ENCODE measurements around the gene BCAS3. TPM values are rescaled to one million over a fixed set of nuclear protein-coding genes. Genes with fewer than 3 reads are reported as not detected.

Gene BCAS3
- total and polyA plus RNA-seq, 10 donors = 3.7 to 56.0 (median 42.3) TPM

DNA sequence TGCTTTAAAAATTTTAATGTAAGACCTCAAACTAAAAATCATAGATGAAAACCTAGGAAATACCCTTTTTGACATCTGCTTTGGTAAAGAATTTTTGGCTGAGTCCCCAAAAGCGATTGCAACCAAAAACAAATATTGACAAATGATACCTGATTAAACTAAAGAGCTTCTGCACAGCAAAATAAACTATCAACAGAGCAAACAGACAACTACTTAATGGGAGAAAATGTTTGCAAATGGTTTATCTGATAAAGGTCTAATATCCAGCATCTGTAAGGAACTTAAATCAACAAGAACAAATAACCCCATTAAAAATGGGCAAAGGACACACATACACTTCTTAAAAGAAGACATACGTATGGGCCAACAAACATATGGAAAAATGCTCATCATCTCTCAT lies 242.5 kb downstream of the BCAS3 start:
- no peak overlapping the region for H3K27ac ChIP-seq
- no peaks in the 10 kb centered on the region for H3K4me1 ChIP-seq
- H3K9me3 ChIP-seq = peaks cover 0 to 19% (median 16%) of the 10 kb centered on the region in 8 donors
- peaks cover 0 to 9% (median 0%) of the 10 kb centered on the region in 6 donors for H3K36me3 ChIP-seq
- no peaks in the 10 kb centered on the region for H3K27me3 ChIP-seq (replicated peaks in 1 of 7)
- 92 to 97% (median 96%) methylated on average over 2 of the region's 2 CpGs for WGBS, 5 donors
- DNase-seq = no peak
- TF ChIP-seq, protein P1, sequence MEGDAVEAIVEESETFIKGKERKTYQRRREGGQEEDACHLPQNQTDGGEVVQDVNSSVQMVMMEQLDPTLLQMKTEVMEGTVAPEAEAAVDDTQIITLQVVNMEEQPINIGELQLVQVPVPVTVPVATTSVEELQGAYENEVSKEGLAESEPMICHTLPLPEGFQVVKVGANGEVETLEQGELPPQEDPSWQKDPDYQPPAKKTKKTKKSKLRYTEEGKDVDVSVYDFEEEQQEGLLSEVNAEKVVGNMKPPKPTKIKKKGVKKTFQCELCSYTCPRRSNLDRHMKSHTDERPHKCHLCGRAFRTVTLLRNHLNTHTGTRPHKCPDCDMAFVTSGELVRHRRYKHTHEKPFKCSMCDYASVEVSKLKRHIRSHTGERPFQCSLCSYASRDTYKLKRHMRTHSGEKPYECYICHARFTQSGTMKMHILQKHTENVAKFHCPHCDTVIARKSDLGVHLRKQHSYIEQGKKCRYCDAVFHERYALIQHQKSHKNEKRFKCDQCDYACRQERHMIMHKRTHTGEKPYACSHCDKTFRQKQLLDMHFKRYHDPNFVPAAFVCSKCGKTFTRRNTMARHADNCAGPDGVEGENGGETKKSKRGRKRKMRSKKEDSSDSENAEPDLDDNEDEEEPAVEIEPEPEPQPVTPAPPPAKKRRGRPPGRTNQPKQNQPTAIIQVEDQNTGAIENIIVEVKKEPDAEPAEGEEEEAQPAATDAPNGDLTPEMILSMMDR (IDR thresholded peaks at IDR 0.05 in 8 of 11, conservative IDR thresholded peaks at IDR 0.05 in 3 of 11) = no peak
- TF ChIP-seq POLR2AphosphoS5 (IDR thresholded peaks at IDR 0.05) (no peak), POLR2A (IDR thresholded peaks at IDR 0.05) (no peak)
- intact Hi-C loops (cut with DNase I; ENCODE audit: low total_unique reads) = no loop called here
- H3K4me3 ChIP-seq = no peak overlapping the region

DNA sequence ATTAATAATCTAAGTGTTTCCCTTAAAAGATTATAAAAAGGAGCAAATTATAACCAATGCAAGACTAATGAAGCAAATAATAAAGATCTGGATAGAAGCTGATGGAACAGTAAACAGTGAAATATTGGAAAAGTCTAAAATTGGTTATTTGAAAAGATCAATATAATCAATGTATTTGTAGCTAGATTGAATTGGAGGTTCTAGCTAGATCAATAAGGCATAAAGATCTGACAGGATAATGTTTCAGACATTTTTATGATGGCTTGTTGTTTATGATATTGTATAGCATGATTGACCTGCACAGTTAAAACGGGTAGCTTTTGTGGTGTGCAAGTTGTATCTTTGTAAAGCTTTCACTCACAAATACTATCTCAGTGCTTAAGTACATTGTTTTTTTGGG lies 245.3 kb downstream of the BCAS3 start:
- no peaks in the 10 kb centered on the region for H3K27me3 ChIP-seq (replicated peaks in 1 of 7)
- no peak for TF ChIP-seq POLR2A (IDR thresholded peaks at IDR 0.05)
- TF ChIP-seq, protein P1 (IDR thresholded peaks at IDR 0.05 in 8 of 11, conservative IDR thresholded peaks at IDR 0.05 in 3 of 11) = no peak
- intact Hi-C loops (cut with DNase I; ENCODE audit: low total_unique reads) = no loop called here
- 88 to 97% (median 90%) methylated on average over 1 of the region's 1 CpG for WGBS, 5 donors
- no peak overlapping the region for H3K27ac ChIP-seq
- no peak overlapping the region for H3K4me3 ChIP-seq
- no peak for DNase-seq
- H3K36me3 ChIP-seq = peaks cover 0 to 6% (median 0%) of the 10 kb centered on the region in 6 donors
- no peaks in the 10 kb centered on the region for H3K9me3 ChIP-seq
- H3K4me1 ChIP-seq = no peaks in the 10 kb centered on the region

DNA sequence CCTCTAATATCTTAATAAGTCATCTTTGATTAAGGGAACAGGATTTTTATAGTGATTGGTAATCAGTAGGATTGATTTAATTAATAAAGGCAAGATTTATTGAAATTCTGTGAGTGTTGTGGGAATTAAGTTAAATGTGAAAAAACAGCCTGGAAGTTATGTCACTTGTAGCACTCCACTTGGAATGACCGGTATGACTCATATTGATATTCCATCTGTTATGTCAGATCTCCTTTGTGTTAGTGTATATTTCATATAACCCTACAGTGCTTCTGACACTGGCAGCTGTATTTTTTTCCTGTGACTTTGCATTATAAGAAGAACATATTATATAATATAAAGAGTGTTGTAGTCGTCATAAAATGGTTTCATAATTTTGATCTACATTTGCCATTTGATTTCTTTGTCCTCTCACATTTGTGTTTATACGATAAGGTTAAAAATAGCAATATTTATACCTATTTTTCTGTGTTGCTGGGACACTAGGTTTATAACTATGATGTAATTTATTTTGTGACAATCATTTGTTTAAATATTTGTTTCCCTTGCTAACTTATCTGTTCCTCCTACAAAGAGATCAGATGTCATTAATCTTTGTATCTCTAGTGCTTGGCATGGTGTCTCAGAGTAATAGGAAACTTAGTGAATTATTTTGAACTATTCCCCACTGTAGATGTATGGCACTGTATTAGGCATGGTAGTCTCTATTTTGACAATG lies 249.0 kb downstream of the BCAS3 start:
- no peak for DNase-seq
- Histone ChIP-seq H3K4me1 (no peaks in the 10 kb centered on the region), H3K27me3 (replicated peaks in 1 of 7) (no peaks in the 10 kb centered on the region), H3K27ac (no peak overlapping the region), H3K4me3 (no peak overlapping the region), H3K36me3 (peaks cover 0 to 6% (median 0%) of the 10 kb centered on the region in 6 donors), H3K9me3 (no peaks in the 10 kb centered on the region)
- intact Hi-C loops (cut with DNase I; ENCODE audit: low total_unique reads) = no loop called here
- TF ChIP-seq, protein P1 (IDR thresholded peaks at IDR 0.05 in 8 of 11, conservative IDR thresholded peaks at IDR 0.05 in 3 of 11) = no peak
- TF ChIP-seq POLR2AphosphoS5 (IDR thresholded peaks at IDR 0.05) (no peak), POLR2A (IDR thresholded peaks at IDR 0.05) (no peak)
- WGBS, 5 donors = 81 to 91% (median 86%) methylated on average over 3 of the region's 3 CpGs

DNA sequence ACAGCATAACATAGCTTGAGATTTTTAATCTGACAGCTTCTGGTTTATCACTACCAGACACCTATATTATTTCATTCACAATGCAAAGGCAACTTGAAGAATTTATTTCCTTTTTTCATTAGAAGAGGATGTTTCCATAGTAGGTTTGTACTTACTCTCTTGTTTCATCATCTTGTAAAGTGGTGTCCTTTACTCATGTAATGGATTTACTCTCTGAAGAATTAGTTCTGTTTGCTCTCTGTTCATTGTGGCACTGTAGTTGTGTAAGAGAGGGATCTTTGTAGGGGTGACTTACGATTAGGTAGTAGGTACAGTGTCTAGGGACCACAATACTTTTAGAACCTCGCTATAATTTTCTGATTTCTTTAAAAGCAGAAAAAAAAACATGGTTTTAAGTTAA lies 256.1 kb downstream of the BCAS3 start:
- Histone ChIP-seq H3K27ac (no peak overlapping the region), H3K9me3 (no peaks in the 10 kb centered on the region), H3K4me1 (no peaks in the 10 kb centered on the region), H3K27me3 (replicated peaks in 1 of 7) (no peaks in the 10 kb centered on the region), H3K36me3 (no peaks in the 10 kb centered on the region), H3K4me3 (no peak overlapping the region)
- TF ChIP-seq, protein P1 (IDR thresholded peaks at IDR 0.05 in 8 of 11, conservative IDR thresholded peaks at IDR 0.05 in 3 of 11) = no peak
- no peak for TF ChIP-seq POLR2AphosphoS5 (IDR thresholded peaks at IDR 0.05)
- TF ChIP-seq POLR2A (IDR thresholded peaks at IDR 0.05) = no peak
- WGBS, 5 donors = 90 to 98% (median 92%) methylated on average over 2 of the region's 2 CpGs
- DNase-seq = no peak
- intact Hi-C loops (cut with DNase I; ENCODE audit: low total_unique reads) = no loop called here

All from spleen (tissue), 11 donors.